BLaER1 treated with 17β-estradiol and CSF1 and Interleukin-3, amounts not matched to agents 10 nM and 100 nM (cell line): ENCODE data around the gene TFCP2L1.
"Not testable (repeated sequence)": the region's sequence is repeated elsewhere in the genome, so short reads cannot be mapped to it uniquely, and the experiment has no call there.

Experiments
- H3K27ac ChIP-seq, 11 experiments: shearing (Covaris generic); formaldehyde crosslinking; 2 replicates each; pipeline ENCODE4 v1.8.1; 2022
- H3K27me3 ChIP-seq, 11 experiments: shearing (Covaris generic); formaldehyde crosslinking; 2 replicates each; pipeline ENCODE4 v1.8.1; 2022
- H3K36me3 ChIP-seq, 11 experiments: shearing (Covaris generic); formaldehyde crosslinking; 2 replicates each; pipeline ENCODE4 v1.8.1; 2022
- H3K4me1 ChIP-seq, 10 experiments: shearing (Covaris generic); formaldehyde crosslinking; 2 replicates each; pipeline ENCODE4 v1.8.1; 2022
- H3K4me2 ChIP-seq, 11 experiments: shearing (Covaris generic); formaldehyde crosslinking; 2 replicates each; pipeline ENCODE4 v1.8.1; 2022
- H3K4me3 ChIP-seq, 10 experiments: shearing (Covaris generic); formaldehyde crosslinking; 2 replicates each; pipeline ENCODE4 v1.8.1; 2022
- H3K9ac ChIP-seq, 11 experiments: shearing (Covaris generic); formaldehyde crosslinking; 2 replicates each; pipeline ENCODE4 v1.8.1; 2022
- H3K9me3 ChIP-seq, 11 experiments: shearing (Covaris generic); formaldehyde crosslinking; replicated peaks in 1 of 11; 2 replicates each; pipeline ENCODE4 v1.8.1; 2022
- H4K20me1 ChIP-seq, 11 experiments: shearing (Covaris generic); formaldehyde crosslinking; 2 replicates each; pipeline ENCODE4 v1.8.1; 2022
- Cebpa-rat ChIP-seq, 11 experiments: shearing (Covaris generic); IDR thresholded peaks; 2 replicates each; pipeline ENCODE4 v1.8.1; 2022

TFCP2L1 gene

GRCh38 chr2:121298476-121298875 is 13.5 kb upstream of the TFCP2L1 start:
- peaks cover 6 to 25% (median 15%) of the 10 kb centered on the region in 11 experiments; a peak in 18 of 22 replicates for H3K9me3 ChIP-seq
- H3K4me3 ChIP-seq: no peak overlapping the region
- no peak overlapping the region for H3K4me2 ChIP-seq
- no peak for TF ChIP-seq Cebpa-rat (IDR thresholded peaks at IDR 0.05)
- H3K36me3 ChIP-seq: no peaks in the 10 kb centered on the region
- peaks cover 0 to 4% (median under 1%) of the 10 kb centered on the region in 10 experiments; a peak in 8 of 20 replicates for H3K4me1 ChIP-seq
- H4K20me1 ChIP-seq: no peaks in the 10 kb centered on the region
- H3K27me3 ChIP-seq: no peaks in the 10 kb centered on the region
- no peak overlapping the region for H3K9ac ChIP-seq
- no peak overlapping the region for H3K27ac ChIP-seq

GRCh38 chr2:121297866-121298265 is 12.9 kb upstream of the TFCP2L1 start:
- not testable (repeated sequence) for H3K4me1 ChIP-seq, H3K4me3 ChIP-seq, H4K20me1 ChIP-seq, H3K4me2 ChIP-seq, H3K27me3 ChIP-seq, H3K9ac ChIP-seq, H3K36me3 ChIP-seq, H3K27ac ChIP-seq
- H3K9me3 ChIP-seq: peaks cover 6 to 25% (median 15%) of the 10 kb centered on the region in 11 experiments; a peak in 18 of 22 replicates

GRCh38 chr2:121297217-121297830 is 12.3 kb upstream of the TFCP2L1 start:
- Histone ChIP-seq H3K4me2 (no peak overlapping the region), H3K9me3 (peaks cover 6 to 25% (median 15%) of the 10 kb centered on the region in 11 experiments; a peak in 18 of 22 replicates), H3K27me3 (no peaks in the 10 kb centered on the region), H4K20me1 (no peaks in the 10 kb centered on the region), H3K4me3 (no peak overlapping the region), H3K4me1 (no peaks in the 10 kb centered on the region), H3K9ac (no peak overlapping the region), H3K27ac (no peak overlapping the region), H3K36me3 (no peaks in the 10 kb centered on the region)
- TF ChIP-seq Cebpa-rat (IDR thresholded peaks at IDR 0.05): no peak

GRCh38 chr2:121295911-121296650 is 11.1 kb upstream of the TFCP2L1 start:
- H3K27me3 ChIP-seq: no peaks in the 10 kb centered on the region
- no peak overlapping the region for H3K9ac ChIP-seq
- H3K9me3 ChIP-seq: peaks cover 6 to 22% (median 15%) of the 10 kb centered on the region in 11 experiments; a peak in 18 of 22 replicates
- H3K4me3 ChIP-seq: no peak overlapping the region
- H3K27ac ChIP-seq: no peak overlapping the region
- TF ChIP-seq Cebpa-rat (IDR thresholded peaks at IDR 0.05): no peak
- H3K36me3 ChIP-seq: no peaks in the 10 kb centered on the region
- no peaks in the 10 kb centered on the region for H4K20me1 ChIP-seq
- H3K4me2 ChIP-seq: no peak overlapping the region
- no peaks in the 10 kb centered on the region for H3K4me1 ChIP-seq

GRCh38 chr2:121294881-121295840 is 10.2 kb upstream of the TFCP2L1 start:
- Histone ChIP-seq H3K4me1 (no peaks in the 10 kb centered on the region), H3K36me3 (no peaks in the 10 kb centered on the region), H4K20me1 (no peaks in the 10 kb centered on the region), H3K27ac (no peak overlapping the region), H3K9ac (no peak overlapping the region), H3K9me3 (peaks cover 5 to 16% (median 11%) of the 10 kb centered on the region in 11 experiments; a peak in 16 of 22 replicates), H3K4me3 (no peak overlapping the region), H3K27me3 (no peaks in the 10 kb centered on the region), H3K4me2 (no peak overlapping the region)
- no peak for TF ChIP-seq Cebpa-rat (IDR thresholded peaks at IDR 0.05)

GRCh38 chr2:121293450-121294325 is 8.7 kb upstream of the TFCP2L1 start:
- H3K27me3 ChIP-seq: no peaks in the 10 kb centered on the region

GRCh38 chr2:121291251-121291580 is 6.2 kb upstream of the TFCP2L1 start:
- no peak overlapping the region for H3K4me3 ChIP-seq
- no peak for TF ChIP-seq Cebpa-rat (IDR thresholded peaks at IDR 0.05)
- no peak overlapping the region for H3K9ac ChIP-seq
- H3K4me1 ChIP-seq: peaks cover 18 to 28% (median 27%) of the 10 kb centered on the region in 10 experiments
- H3K36me3 ChIP-seq: no peaks in the 10 kb centered on the region
- H3K4me2 ChIP-seq: no peak overlapping the region
- H3K27me3 ChIP-seq: peaks cover 0 to under 1% (median 0%) of the 10 kb centered on the region in 11 experiments; a peak in 1 of 22 replicates
- peaks cover 5 to 12% (median 9%) of the 10 kb centered on the region in 11 experiments; a peak in 16 of 22 replicates for H3K9me3 ChIP-seq
- no peak overlapping the region for H3K27ac ChIP-seq
- no peaks in the 10 kb centered on the region; a peak in 1 of 22 replicates for H4K20me1 ChIP-seq

More at GRCh38 chr2:121293450-121294325, 8.7 kb upstream of the TFCP2L1 start:
- peaks cover under 1 to 4% (median 3%) of the 10 kb centered on the region in 10 experiments; a peak in 16 of 20 replicates for H3K4me1 ChIP-seq
- H3K36me3 ChIP-seq: no peaks in the 10 kb centered on the region
- no peak overlapping the region for H3K9ac ChIP-seq
- H3K27ac ChIP-seq: no peak overlapping the region
- peaks cover 5 to 16% (median 11%) of the 10 kb centered on the region in 11 experiments; a peak in 16 of 22 replicates for H3K9me3 ChIP-seq
- H4K20me1 ChIP-seq: no peaks in the 10 kb centered on the region
- no peak overlapping the region for H3K4me3 ChIP-seq
- H3K4me2 ChIP-seq: no peak overlapping the region
- no peak for TF ChIP-seq Cebpa-rat (IDR thresholded peaks at IDR 0.05)

- no peak overlapping the region for H3K4me2 ChIP-seq
- H3K9ac ChIP-seq: no peak overlapping the region
- H3K4me1 ChIP-seq: peaks cover 19 to 38% (median 32%) of the 10 kb centered on the region in 10 experiments
- peaks cover 0 to 9% (median 0%) of the 10 kb centered on the region in 11 experiments; a peak in 6 of 22 replicates for H3K9me3 ChIP-seq
- no peaks in the 10 kb centered on the region for H3K36me3 ChIP-seq
- no peak overlapping the region for H3K4me3 ChIP-seq
- no peak overlapping the region for H3K27ac ChIP-seq
- no peak for TF ChIP-seq Cebpa-rat (IDR thresholded peaks at IDR 0.05)
- H4K20me1 ChIP-seq: no peaks in the 10 kb centered on the region; a peak in 2 of 22 replicates
- peaks cover 15 to 20% (median 17%) of the 10 kb centered on the region in 11 experiments for H3K27me3 ChIP-seq
Observed at GRCh38 chr2:121289271-121289670, 4.3 kb upstream of the TFCP2L1 start.
